Retina (tissue), 1 donor: Measurements from ENCODE around the gene CST2.
"Not testable (repeated sequence)": the region's sequence is repeated elsewhere in the genome, so short reads cannot be mapped to it uniquely, and the experiment has no call there.

Source experiments
- DNase-seq: peaks from one replicate; pipeline ENCODE4 v3.0.0-alpha.2; 2016

CST2 gene, protein sequence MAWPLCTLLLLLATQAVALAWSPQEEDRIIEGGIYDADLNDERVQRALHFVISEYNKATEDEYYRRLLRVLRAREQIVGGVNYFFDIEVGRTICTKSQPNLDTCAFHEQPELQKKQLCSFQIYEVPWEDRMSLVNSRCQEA

DNA sequence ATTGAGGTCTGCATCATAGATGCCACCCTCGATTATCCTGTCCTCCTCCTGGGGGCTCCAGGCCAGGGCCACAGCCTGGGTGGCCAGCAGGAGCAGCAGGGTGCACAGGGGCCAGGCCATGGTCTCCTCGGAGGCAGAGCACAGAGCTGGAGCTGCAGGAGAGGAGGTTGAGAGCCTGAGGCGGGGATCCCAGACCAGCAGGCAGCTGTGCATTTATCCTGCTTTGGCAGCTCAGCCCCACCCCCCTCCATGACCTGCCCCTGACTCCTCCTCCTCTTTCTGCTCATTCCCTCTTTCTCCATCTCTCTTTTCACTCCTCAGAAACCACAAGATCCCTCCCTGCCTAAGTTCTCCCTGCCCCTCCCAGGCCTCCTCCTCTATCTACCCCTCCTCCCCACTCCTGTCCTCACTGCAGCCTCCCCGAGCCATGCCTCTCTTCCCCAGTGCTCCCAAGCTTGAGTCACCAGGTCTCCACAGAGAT lies at the start of gene CST2:
CST2 (minus strand) TSS at position 189 of the 481 bp plus-strand sequence; CDS start at position 120, 69 bp downstream.
- peak; percentile 13 for DNase-seq

DNA sequence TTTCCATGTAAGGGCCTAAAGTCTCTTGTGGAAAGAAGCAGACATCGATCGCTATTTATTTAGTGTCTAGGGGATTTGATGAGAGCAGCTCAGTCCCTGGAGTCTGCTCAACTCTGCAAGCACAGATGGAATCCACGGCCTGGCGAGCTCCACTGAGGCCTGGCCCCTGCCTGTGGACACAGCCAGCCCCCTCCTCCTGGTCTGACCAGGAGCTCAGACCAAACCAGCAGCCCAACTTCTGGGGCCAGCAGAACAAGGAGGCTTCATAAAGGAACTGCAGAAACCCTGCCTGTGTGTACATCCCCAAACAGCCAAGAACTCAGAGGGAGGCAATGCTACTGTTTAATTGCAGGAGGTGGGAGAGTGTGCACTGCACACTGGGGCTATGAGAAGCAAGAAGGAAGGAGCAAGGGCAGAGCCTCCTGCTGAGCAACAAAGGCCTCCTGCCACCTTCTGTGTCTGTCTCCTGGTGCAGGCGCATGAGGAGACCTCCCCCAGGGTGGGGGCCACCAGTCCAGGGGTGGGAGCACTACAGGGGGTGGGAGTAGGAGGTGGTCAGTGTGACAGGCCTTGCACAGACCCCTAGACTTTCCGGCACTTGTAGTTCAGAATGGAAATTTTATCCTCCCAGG lies 49.2 kb upstream of the CST2 start:
- DNase-seq, result no peak

DNA sequence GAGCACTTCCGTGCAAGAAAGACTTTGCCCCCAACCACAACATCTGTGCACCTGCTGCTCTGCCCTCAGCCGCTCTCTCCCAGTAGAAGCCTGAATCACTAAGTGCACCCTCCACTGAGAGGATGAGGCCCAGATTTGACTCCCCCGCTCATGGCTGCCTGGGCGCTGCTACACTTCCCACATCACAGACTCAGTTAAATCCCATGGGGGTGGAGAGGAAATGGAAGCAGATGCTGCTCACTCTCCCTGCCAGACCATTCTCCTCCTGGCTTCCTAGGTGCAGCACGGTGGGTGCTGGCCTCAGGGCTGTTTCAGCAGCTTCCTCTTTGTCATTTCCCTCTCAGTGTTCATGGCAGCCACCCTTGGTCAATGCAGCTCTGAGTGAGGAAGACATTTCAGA lies 48.2 kb upstream of the CST2 start:
- peak; percentile 38 for DNase-seq

DNA sequence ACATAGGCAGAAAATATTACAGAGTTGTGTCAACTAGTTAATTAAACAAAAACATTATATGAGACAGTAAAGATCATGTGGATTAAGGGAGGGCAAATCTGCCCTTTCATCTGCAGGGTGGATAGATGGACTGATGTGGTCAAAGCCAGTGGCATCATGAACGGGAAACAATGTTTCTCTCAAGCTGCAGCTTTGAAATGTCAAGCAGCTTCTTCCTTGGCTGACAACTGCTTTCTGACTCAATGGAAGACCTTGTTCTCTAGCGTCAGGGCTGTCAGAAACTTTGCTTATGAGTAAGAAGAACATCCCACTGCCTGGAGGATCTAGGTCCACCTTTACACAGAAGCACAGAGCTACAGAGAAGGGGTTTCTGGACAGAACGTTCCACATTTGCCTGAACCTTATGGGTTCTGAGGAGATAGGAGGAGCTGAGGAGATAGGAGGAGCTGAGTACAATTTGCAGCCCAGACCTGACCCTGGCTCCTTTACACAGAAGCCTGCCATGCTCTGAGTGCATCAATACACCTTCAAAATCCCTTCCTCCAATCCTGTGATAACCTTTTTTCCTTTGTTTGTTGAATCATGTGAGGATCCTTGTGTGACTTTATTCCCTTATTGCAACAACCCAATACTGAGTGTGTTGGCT lies 47.0 kb upstream of the CST2 start:
- DNase-seq, result no peak

DNA sequence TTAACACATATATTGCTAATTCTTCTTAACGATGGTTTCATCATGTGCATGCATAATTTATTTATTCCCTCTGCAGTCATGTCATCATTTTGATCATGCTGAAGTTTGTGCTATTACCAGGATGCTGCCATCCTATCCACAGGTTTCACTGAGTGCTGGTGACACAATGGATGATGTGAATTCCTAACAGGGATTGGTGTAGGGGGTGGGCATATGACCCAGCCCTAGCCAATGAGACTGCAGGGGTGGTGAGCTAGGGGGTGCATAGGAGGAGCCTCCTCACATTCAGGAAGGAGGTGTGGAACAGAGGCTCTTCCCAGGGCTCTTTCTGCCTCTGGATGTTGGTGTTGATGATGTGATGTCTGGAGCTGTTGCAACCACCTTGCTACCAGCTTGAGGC lies 45.5 kb upstream of the CST2 start:
- no peak for DNase-seq

DNA sequence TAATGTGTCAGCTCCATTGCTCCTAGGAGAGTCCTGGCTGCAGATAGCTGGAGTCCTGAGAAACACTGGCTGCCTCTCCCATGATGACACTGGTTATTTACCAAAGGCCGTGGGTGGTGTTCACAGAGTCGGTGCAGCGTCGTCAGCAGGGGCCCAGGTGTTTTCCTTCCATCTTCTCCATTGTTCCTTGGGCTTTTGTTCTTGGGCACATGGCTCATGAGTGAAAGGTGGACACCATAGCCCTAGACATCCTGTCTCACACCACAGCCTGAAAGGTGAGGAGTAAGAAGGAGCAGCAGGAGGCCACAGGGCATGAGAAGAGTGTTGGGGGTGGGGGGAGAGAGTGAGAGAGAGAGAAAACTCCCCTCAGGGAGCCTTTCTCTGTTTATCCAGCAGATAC lies 43.9 kb upstream of the CST2 start:
- DNase-seq, result no peak

DNA sequence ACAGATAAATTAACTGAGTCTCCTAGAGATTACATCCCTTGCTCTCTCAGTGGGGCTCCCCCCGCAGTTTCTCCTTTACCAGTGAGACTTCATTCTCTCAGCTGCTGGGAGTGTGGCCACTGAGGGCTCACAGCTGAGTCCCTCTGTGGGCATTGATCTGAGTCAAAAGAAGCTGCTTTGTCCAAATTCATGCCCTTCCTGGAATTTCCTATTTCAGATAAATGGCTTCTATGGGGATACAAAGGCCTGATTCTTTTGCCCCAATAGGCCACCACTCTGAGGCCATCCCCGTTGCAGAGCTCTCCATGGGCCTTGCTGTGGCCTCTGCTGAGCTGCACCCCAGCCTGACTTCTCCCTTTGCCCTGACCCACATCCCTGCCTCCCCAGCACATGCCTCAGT lies 43.0 kb upstream of the CST2 start:
- DNase-seq, result no peak

DNA sequence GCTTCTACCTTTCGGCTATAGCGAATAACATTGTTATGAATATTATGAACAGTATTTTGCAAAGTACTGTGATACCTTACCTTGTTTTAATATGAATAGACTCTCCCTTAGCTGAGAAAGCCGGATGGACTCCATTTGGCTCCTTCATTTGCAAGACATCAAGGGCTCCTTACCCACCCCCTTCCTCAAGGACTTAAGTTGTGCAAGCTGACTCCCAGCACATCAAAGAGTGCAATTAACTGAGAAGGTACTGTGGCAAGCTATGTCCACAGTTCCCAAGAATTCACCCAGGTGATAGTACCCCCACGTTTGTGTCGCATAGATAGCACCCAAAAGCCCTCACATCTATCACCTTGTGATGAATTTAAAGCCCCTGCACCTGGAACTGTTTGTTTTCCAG lies 41.8 kb upstream of the CST2 start:
- DNase-seq, result no peak

DNA sequence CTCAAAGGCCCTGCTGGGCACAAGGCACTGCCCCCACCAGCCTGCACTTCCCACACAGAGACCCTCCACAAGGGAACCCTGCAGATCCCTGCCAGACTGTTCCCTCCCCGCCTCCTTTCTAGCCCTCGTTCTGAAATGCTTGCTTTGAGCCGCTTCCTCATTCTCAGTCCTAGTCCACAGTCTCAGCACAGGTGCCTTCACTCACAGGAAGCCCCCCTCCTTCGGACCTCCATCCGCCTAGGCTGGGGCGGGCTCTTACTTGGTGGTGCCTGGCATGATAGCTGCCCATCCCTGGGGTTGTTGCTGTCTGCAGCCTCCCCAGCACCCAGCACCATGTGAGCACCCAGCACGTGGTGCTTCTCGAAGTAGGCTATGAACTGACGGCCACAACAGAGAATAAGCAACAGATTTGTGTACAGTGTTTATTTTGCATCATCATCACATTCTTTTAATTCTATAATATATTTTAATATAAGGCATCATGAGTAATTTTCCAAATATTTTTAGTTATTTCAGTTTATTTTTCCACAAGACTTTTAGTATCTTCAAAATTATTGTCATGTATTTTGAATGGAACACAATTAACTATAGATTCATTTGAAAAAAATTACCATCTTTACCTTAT lies 40.7 kb upstream of the CST2 start:
- DNase-seq, result no peak

DNA sequence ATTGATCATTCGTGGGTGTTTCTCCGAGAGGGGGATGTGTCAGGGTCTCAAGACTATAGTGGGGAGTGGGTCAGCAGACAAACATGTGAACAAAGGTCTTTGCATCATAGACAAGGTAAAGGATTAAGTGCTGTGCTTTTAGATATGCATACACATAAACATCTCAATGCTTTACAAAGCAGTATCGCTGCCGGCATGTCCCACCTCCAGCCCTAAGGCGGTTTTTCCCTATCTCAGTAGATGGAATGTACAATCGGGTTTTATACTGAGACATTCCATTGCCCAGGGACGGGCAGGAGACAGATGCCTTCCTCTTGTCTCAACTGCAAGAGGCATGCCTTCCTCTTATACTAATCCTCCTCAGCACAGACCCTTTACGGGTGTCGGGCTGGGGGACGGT lies 34.2 kb upstream of the CST2 start:
- DNase-seq, result not testable (repeated sequence)

DNA sequence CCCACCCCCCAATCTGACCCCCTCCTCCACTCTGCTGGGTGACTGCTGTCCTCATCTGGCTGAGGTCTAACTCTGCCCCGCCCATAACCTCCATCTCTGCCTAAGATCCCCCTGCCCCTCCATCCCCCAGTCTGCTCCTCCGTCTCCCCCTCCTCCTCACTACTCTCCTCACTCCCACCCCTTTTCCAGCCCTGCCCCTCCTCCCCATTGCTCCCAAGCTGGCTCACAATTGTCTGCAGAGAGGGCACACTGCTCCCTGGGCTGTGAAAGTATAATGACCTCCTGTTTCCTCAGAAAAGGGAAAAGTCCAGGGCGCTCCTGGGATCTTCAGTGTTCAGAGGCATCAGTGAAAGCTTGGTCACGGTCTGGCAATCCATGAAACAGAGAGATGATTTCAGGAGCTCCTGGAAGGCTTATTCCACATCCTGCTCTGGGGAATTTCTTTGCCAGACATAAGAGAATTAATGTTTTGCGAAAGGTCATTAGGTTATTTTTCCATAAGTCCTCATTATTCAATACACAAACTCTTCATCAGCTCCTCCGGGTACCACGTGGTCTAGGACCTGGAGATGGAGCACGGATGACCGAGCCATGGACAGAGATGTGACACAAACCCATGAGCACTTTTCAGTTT lies 31.6 kb upstream of the CST2 start:
- DNase-seq, result peak; percentile 44

DNA sequence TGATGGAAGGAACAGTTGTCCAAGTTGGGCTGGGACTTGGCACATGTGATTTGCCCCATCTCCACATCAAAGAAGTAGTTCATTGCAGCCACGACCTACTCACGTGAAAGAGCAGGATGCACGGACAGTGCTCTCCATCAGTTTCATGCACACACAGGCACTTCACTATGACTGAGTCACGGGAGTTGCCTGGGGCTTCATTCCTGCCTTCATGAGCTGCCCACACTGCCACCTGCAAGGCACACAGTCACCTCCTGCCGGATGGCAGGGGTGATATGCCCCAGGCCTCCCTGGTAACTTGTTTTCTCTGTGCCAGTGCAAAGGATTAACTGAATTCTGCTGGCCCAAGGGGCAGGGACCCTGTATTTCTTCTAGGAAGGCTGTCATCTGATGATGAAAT lies 30.2 kb upstream of the CST2 start:
- DNase-seq, result no peak

DNA sequence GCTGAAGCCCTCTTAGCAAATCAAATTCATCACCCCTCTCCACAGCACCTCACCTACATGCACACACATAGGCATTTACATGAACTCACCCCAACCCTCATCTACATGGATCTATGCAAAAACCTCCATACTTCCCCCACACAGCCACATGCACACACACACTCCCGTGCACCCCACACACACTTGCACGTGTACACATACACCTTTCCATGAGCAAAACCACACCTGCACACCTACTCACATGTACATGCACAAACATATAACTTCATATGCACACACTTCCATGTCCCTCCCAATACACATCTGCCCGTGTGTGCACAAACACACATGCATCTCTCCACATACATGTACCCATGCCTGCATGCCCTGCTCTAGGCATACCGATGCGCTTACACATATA lies 29.7 kb upstream of the CST2 start:
- no peak for DNase-seq

DNA sequence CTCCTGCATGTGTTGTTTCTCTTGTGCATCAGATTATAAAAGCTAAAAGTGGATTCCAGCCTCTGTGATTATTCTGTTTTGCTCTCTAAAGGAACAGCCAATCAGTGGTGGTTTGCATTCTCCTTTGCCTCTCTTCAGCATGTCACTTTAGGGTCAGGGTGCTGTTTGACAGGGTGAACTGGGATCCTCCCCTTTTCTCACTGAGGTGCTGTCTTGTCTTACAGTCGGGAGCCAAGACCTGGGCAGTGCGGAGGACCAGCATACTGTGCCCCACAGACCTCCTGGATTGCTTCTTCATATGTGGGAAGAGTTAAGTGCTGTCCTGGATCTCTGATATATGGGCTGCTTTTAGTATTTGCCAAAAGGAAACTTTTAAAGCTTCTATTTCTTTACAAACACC lies 15.2 kb upstream of the CST2 start:
- no peak for DNase-seq

DNA sequence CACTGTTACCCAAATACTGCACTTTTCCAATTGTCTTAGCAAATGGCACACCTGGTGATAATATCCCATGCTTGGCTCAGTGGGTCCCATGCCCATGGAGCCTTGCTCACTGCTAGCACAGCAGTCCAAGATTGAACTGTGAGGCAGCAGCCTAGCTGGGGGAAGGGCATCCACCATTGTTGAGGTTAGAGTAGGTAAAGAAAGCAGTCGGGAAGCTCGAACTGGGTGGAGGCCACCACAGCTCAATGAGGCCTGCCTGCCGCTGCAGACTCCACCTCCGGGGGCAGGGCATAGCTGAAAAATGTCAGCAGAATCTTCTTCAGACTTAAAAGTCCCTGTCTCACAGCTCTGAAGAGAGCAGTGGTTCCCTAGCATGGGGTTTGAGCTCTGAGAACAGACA lies 9.2 kb upstream of the CST2 start:
- no peak for DNase-seq

DNA sequence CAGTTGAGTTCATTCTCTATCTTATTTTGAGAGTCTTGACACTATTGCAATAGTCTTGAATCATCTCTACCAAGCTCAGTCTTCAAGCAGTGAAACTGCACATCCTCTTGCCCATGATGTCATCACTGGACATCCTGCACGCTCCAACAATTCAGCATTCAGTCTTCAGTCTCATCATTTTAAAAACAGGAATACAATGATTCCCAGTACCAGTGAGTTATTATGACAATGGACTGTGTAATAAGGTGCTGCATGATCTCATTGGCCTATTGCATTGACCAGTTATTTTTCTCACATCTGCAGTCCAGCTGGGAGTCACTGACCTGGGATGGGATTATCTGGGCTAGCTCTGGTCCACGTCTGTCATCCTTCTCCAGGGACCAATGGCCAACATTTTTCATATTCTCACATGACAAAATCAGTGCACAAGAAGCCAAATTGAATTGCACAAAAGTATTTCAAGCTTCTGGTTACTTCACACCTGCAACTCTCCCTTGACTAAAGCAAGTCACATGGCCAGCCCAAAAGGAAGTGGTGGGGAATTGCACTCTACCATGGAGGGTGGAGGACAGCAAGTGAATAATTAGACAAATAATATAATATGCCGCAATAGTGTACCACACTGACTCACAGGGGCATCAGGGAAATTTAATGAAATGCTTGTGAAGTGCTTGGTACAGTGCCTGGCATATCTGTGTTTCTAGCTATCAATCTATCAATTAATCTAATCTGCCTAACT lies 6.4 kb upstream of the CST2 start:
- DNase-seq, result no peak

DNA sequence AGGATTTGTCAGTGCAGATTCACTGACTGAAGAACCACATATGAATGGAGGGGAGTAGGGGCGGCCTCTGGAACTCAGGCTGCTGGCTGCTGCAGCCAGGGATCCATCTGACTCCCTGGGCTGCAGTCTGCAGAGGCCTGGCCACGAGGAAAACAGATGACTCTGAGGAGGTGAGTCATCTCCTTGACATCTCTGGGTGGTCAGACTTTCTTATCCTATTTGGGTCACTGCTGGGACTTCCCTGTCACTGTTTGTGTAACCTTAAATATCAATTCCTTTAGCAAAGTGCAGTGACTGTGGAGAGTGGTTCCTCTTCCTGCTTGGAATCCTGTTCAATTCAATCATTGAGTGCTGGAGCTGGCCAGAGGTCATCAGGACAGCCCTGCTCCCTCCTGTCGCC lies 5.4 kb upstream of the CST2 start:
- DNase-seq, result not testable (repeated sequence)

DNA sequence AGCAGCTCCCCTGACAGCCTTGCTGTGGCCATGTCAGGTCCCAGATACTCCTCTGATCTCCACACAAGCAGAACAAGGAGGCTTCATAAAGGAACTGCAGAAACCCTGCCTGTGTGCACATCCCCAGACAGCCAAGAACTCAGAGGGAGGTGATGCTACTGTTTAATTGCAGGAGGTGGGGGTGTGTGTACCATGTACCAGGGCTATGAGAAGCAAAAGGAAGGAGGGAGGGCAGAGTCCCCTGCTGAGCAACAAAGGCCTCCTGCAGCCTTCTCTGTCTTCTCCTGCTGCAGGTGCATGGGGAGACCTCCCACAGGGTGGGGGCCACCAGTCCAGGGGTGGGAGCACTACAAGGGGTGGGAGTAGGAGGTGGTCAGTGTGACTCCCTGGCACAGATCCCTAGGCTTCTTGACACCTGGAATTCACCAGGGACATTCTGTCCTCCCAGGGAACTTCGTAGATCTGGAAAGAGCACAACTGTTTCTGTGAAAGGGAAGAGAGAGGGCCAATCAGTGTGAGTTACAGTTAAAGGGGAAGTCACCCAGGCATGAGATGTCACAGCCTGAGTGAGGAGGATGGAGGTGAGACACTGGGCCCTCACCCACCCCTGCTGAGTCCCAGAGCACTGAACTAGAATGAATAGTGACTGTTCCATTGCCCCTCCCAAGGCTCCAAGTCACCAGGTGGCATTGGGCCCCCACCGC lies 2.8 kb downstream of the CST2 start:
- no peak for DNase-seq

DNA sequence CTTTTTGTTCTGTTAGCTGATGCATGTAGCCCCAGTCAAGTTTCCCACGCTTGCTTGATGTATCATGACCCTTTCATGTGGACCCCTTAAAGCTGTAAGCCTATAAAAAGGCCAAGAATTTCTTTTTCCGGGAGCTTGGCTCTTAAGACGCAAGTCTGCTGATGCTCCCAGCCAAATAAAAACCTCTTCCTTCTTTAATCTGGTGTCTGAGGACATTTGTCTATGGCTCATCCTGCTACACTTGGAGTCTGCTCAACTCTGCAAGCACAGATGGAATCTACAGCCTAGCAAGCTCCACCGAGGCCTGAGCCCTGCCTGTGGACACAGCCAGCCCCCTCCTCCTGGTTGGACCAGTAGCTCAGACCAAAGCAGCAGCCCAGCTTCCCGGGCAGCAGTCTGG lies 3.4 kb downstream of the CST2 start:
- peak; percentile 16 for DNase-seq

DNA sequence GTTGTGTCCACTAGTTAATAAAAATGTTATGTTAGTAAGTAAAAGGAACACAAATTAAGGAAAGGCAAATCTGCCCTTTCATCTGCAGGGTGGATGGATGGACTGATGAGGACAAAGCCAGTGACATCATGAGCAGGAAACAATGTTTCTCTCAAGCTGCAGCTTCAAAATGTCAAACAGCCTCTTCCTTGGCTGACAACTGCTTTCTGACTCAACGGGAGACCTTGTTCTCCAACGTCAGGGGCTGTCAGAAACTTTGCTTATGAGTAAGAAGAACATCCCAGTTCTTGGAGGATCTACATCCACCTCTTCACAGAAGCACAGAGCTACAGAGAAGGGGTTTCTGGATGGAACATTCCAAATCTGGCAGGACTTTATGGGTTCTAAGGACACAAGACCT lies 6.0 kb downstream of the CST2 start:
- no peak for DNase-seq

DNA sequence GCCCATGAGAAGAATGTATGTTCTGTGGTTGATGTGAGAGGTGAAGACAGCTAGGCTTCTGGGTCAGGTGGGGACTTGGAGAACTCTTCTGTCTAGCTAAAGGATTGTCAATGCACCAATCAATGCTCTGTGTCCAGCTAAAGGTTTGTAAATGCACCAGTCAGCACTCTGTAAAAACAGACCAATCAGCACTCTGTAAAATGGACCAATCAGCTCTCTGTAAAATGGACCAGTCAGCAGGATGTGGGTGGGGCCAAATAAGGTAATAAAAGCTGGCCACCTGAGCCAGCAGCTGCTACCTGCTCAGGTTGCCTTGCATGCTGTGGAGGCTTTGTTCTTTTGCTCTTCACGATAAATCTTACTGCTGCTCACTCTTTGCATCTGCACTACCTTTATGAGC lies 15.0 kb downstream of the CST2 start:
- not testable (repeated sequence) for DNase-seq

DNA sequence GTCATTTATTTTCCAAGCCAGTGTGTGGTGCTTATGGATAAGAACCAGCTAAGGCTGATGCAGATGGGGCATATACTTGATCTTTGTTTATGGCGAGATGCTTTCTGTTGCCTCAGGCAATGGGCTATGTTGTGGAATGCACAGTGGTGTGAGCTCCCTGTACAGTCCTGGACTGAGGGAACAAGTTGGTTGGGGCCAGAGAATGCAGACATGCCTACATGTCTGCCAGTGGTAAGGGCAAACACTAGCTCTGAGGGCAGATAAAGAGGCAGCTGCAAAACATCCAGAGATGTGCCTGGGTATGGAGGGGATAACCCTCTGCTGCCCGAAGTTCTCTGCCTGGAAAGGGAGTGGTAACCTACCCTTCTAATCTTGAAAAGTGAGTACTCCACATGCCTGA lies 16.2 kb downstream of the CST2 start:
- DNase-seq, result not testable (repeated sequence)
